Neuronal stem cell (in vitro differentiated cells): Measurements from ENCODE around the gene PSRC1.

Experiments used
- DNase-seq: peaks from one replicate; pipeline ENCODE4 v3.0.0-alpha.2; 2013; ENCODE audit warnings: low spot score
- H2AFZ ChIP-seq: one replicate; pipeline ENCODE4 v1.6.1; 2013; ENCODE audit warnings: mild to moderate bottlenecking, low read length, inconsistent platforms
- H2AK5ac ChIP-seq: 2 replicates; pipeline ENCODE4 v1.6.1; 2013; ENCODE audit warnings: low read depth, mild to moderate bottlenecking, inconsistent platforms, low read length, moderate library complexity, mixed read lengths
- H2BK120ac ChIP-seq: 2 replicates; pipeline ENCODE4 v1.6.1; 2013; ENCODE audit warnings: low read depth, mild to moderate bottlenecking, inconsistent platforms, low read length, moderate library complexity, mixed read lengths
- H2BK12ac ChIP-seq: one replicate; pipeline ENCODE4 v1.6.1; 2013; ENCODE audit warnings: low read length, inconsistent platforms
- H2BK15ac ChIP-seq: 2 replicates; pipeline ENCODE4 v1.6.1; 2013; ENCODE audit warnings: mild to moderate bottlenecking, low read length, inconsistent platforms, mixed read lengths
- H2BK5ac ChIP-seq: one replicate; pipeline ENCODE4 v1.6.1; 2013; ENCODE audit warnings: inconsistent platforms, mild to moderate bottlenecking, low read length, moderate library complexity
- H3K14ac ChIP-seq: one replicate; pipeline ENCODE4 v1.6.1; 2013; ENCODE audit warnings: low read length, inconsistent platforms
- H3K18ac ChIP-seq: 2 replicates; pipeline ENCODE4 v1.6.1; 2013; ENCODE audit warnings: low read length, inconsistent platforms
- H3K23ac ChIP-seq: 2 replicates; pipeline ENCODE4 v1.6.1; 2013; ENCODE audit warnings: low read depth, mild to moderate bottlenecking, mixed read lengths, low read length, inconsistent platforms; ENCODE audit not compliant: poor library complexity
- H3K27ac ChIP-seq: replicated peaks from 3 replicates; pipeline ENCODE4 v1.5.1; 2013; ENCODE audit warnings: low read length, inconsistent platforms
- H3K27me3 ChIP-seq, 3 experiments: 2 replicates each; pipeline ENCODE4 v1.6.1; 2013; ENCODE audit warnings: low read length in 3 of 3, mild to moderate bottlenecking in 2 of 3, inconsistent platforms in 1 of 3, low read depth in 1 of 3, mixed read lengths in 1 of 3, moderate library complexity in 1 of 3; ENCODE audit not compliant: control insufficient read depth in 3 of 3, insufficient read depth in 3 of 3
- H3K36me3 ChIP-seq, 2 donors: replicated peaks in 1 of 2; 2 replicates each; pipeline ENCODE4 v1.6.1; 2013; ENCODE audit warnings: low read length in 2 of 2; ENCODE audit not compliant: control insufficient read depth in 2 of 2, insufficient read depth in 2 of 2
- H3K4ac ChIP-seq: 2 replicates; pipeline ENCODE4 v1.6.1; 2013; ENCODE audit warnings: inconsistent platforms, mild to moderate bottlenecking, low read length, moderate library complexity
- H3K4me1 ChIP-seq, 2 donors: 1 replicate in 1 of 2; 2 replicates in 1 of 2; pipeline ENCODE4 v1.6.1; 2013; ENCODE audit warnings: low read length in 2 of 2, low read depth in 1 of 2; ENCODE audit not compliant: control insufficient read depth in 2 of 2, insufficient read depth in 1 of 2
- H3K4me2 ChIP-seq: one replicate; pipeline ENCODE4 v1.6.1; 2013; ENCODE audit warnings: mild to moderate bottlenecking, low read length, inconsistent platforms; ENCODE audit not compliant: insufficient read depth, poor library complexity, severe bottlenecking
- H3K4me3 ChIP-seq, 2 donors: 2 replicates each; pipeline ENCODE4 v1.5.1; 2013; ENCODE audit warnings: low read length in 2 of 2, mild to moderate bottlenecking in 2 of 2, inconsistent platforms in 1 of 2, moderate library complexity in 1 of 2
- H3K79me1 ChIP-seq: one replicate; pipeline ENCODE4 v1.6.1; 2013; ENCODE audit warnings: low read depth, mild to moderate bottlenecking, inconsistent platforms, low read length, moderate library complexity
- H3K9ac ChIP-seq: one replicate; pipeline ENCODE4 v1.6.1; 2013; ENCODE audit warnings: mild to moderate bottlenecking, low read depth, low read length, inconsistent platforms; ENCODE audit not compliant: poor library complexity
- H3K9me3 ChIP-seq, 2 donors: replicated peaks in 1 of 2; 2 replicates each; pipeline versions ENCODE3 to v1.6.1; 2013; ENCODE audit warnings: low read length in 2 of 2, mild to moderate bottlenecking in 2 of 2, inconsistent platforms in 1 of 2, low read depth in 1 of 2, mixed read lengths in 1 of 2, moderate library complexity in 1 of 2; ENCODE audit not compliant: control insufficient read depth in 2 of 2, insufficient read depth in 1 of 2
- H4K8ac ChIP-seq: one replicate; pipeline ENCODE4 v1.6.1; 2013; ENCODE audit warnings: low read depth, mild to moderate bottlenecking, inconsistent platforms, low read length, moderate library complexity
- H4K91ac ChIP-seq: one replicate; pipeline ENCODE4 v1.6.1; 2013; ENCODE audit warnings: low read length, low read depth, mild to moderate bottlenecking, inconsistent platforms; ENCODE audit not compliant: poor library complexity
- WGBS, 2 donors: extraction: QIAGEN DNeasy Blood & Tissue Kit; methylation state at CpG; one replicate each; pipeline ENCODE4 v1.1.7; 2013; ENCODE audit warnings: missing lambda C conversion rate in 2 of 2, mixed read lengths in 1 of 2; ENCODE audit not compliant: insufficient read length in 2 of 2, insufficient replicate concordance in 1 of 2; ENCODE audit errors: extremely low coverage in 2 of 2; 5-methylcytosine and 5-hydroxymethylcytosine counted together

The PSRC1 gene

GRCh38 chr1:109295712-109296415, 12.9 kb upstream of the PSRC1 start:
- H2BK12ac ChIP-seq = no peak overlapping the region
- H2AK5ac ChIP-seq = no peak overlapping the region
- peak overlapping the region; percentile 12 for H2AFZ ChIP-seq
- H3K4ac ChIP-seq = no peak overlapping the region
- H4K91ac ChIP-seq = no peak overlapping the region
- H3K9me3 ChIP-seq = no peaks in the 10 kb centered on the region
- H3K4me1 ChIP-seq = peaks cover 0 to 7% of the 10 kb centered on the region in 2 donors
- no CpG with 5 or more reads among the region's 12 CpGs for WGBS, 2 donors
- H3K79me1 ChIP-seq = no peaks in the 10 kb centered on the region
- H3K36me3 ChIP-seq = no peaks in the 10 kb centered on the region
- H3K14ac ChIP-seq = no peak overlapping the region
- H3K9ac ChIP-seq = no peak overlapping the region
- H3K27ac ChIP-seq = no peak overlapping the region
- H2BK15ac ChIP-seq = no peak overlapping the region
- no peak for DNase-seq
- H3K27me3 ChIP-seq = no peaks in the 10 kb centered on the region
- H3K23ac ChIP-seq = no peak overlapping the region
- no peak overlapping the region for H3K18ac ChIP-seq
- H2BK120ac ChIP-seq = no peak overlapping the region
- H3K4me2 ChIP-seq = no peak overlapping the region
- no peak overlapping the region for H2BK5ac ChIP-seq
- no peak overlapping the region for H3K4me3 ChIP-seq
- no peak overlapping the region for H4K8ac ChIP-seq

DNA sequence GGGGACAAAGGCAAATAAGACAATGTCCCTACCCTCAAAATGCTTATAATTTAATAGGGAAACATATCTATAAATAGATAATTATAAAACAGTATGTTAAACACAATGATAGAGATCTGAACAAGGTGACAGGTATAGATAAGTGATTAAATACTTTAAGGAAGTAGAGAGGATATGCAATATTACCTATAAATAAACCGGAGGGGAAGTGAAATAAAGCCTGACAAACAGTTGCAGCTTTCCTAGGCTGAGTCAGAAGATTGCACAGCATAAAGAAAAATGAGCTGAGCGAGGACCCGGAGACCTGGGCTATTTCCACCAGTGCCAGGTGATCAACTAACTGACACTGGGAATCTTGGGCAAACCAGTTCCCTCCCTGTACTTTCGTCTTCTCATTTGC, 11.5 kb upstream of the PSRC1 start:
- no peak overlapping the region for H3K4me2 ChIP-seq
- no peak overlapping the region for H2BK15ac ChIP-seq
- H3K18ac ChIP-seq = no peak overlapping the region
- no peak overlapping the region for H3K23ac ChIP-seq
- no peak overlapping the region for H3K27ac ChIP-seq
- no peak overlapping the region for H2AFZ ChIP-seq
- no peak overlapping the region for H4K8ac ChIP-seq
- no peak overlapping the region for H3K9ac ChIP-seq
- H2BK12ac ChIP-seq = no peak overlapping the region
- no peak overlapping the region for H2BK120ac ChIP-seq
- no peak overlapping the region for H3K4ac ChIP-seq
- no peak overlapping the region for H2BK5ac ChIP-seq
- no peaks in the 10 kb centered on the region for H3K36me3 ChIP-seq
- no peak overlapping the region for H4K91ac ChIP-seq
- no peak overlapping the region for H2AK5ac ChIP-seq
- no CpG with 5 or more reads among the region's 4 CpGs for WGBS, 2 donors
- H3K14ac ChIP-seq = no peak overlapping the region
- H3K27me3 ChIP-seq = no peaks in the 10 kb centered on the region
- H3K79me1 ChIP-seq = no peaks in the 10 kb centered on the region
- H3K4me3 ChIP-seq = no peak overlapping the region
- no peak for DNase-seq
- no peaks in the 10 kb centered on the region for H3K9me3 ChIP-seq
- peaks cover 0 to 5% of the 10 kb centered on the region in 2 donors for H3K4me1 ChIP-seq

- Histone ChIP-seq H4K91ac (no peak overlapping the region), H3K23ac (no peak overlapping the region), H2AFZ (no peak overlapping the region), H2BK120ac (no peak overlapping the region), H3K27ac (no peak overlapping the region), H3K79me1 (no peaks in the 10 kb centered on the region), H3K4ac (no peak overlapping the region), H2BK12ac (no peak overlapping the region), H2BK5ac (no peak overlapping the region), H3K9me3 (no peaks in the 10 kb centered on the region), H4K8ac (no peak overlapping the region), H3K27me3 (no peaks in the 10 kb centered on the region), H2BK15ac (no peak overlapping the region), H3K18ac (no peak overlapping the region), H3K4me1 (no peaks in the 10 kb centered on the region), H2AK5ac (no peak overlapping the region), H3K4me3 (no peak overlapping the region), H3K36me3 (no peaks in the 10 kb centered on the region), H3K4me2 (no peak overlapping the region), H3K14ac (no peak overlapping the region), H3K9ac (no peak overlapping the region)
- no peak for DNase-seq
- WGBS, 2 donors = no CpG with 5 or more reads among the region's 2 CpGs
Observed at GRCh38 chr1:109293026-109293425, 10.1 kb upstream of the PSRC1 start.

- Histone ChIP-seq H2BK15ac (no peak overlapping the region), H4K8ac (no peak overlapping the region), H3K9me3 (no peaks in the 10 kb centered on the region), H3K79me1 (no peaks in the 10 kb centered on the region), H3K4ac (no peak overlapping the region), H3K18ac (no peak overlapping the region), H4K91ac (no peak overlapping the region), H3K36me3 (no peaks in the 10 kb centered on the region), H2AK5ac (no peak overlapping the region), H3K4me2 (no peak overlapping the region), H3K4me3 (no peak overlapping the region), H3K9ac (no peak overlapping the region), H3K27me3 (no peaks in the 10 kb centered on the region), H2AFZ (peak overlapping the region; percentile 67), H2BK120ac (no peak overlapping the region), H3K23ac (no peak overlapping the region), H3K14ac (no peak overlapping the region), H3K4me1 (no peaks in the 10 kb centered on the region), H2BK12ac (no peak overlapping the region), H2BK5ac (no peak overlapping the region), H3K27ac (no peak overlapping the region)
- DNase-seq = no peak
- WGBS, 2 donors = no CpG with 5 or more reads among the region's 9 CpGs
Observed at GRCh38 chr1:109292364-109292763, 9.4 kb upstream of the PSRC1 start.
